Gastroesophageal sphincter (tissue), 4 donors: Measurements from ENCODE around the gene METRNL. TPM values are rescaled to one million over a fixed set of nuclear protein-coding genes. Genes with fewer than 3 reads are reported as not detected.
A peak's percentile ranks its signal among the peaks of the same experiment; 100 is the strongest.

Experiments
- ATAC-seq: fragments of 150-250 bp; one replicate; pipeline ENCODE4 v1.9.1; 2016; ENCODE audit warnings: mild to moderate bottlenecking, moderate library complexity
- H3K27ac ChIP-seq, 4 donors: fragments of 200-600 bp; sonication (generic) in 3 of 4; 1 replicate in 3 of 4; 2 replicates in 1 of 4; pipeline ENCODE4 v1.5.1; 2016 to 2019
- H3K27me3 ChIP-seq: fragments of 200-600 bp; sonication (generic); one replicate; pipeline ENCODE4 v1.5.1; 2019
- H3K36me3 ChIP-seq, 2 donors: fragments of 200-600 bp; sonication (generic); one replicate each; pipeline ENCODE4 v1.5.1; 2019; ENCODE audit warnings: control low read depth in 1 of 2
- H3K4me1 ChIP-seq, 3 donors: fragments of 200-600 bp; sonication (generic); 1 replicate in 2 of 3; 2 replicates in 1 of 3; pipeline ENCODE4 v1.5.1; 2016 to 2019; ENCODE audit warnings: control low read depth in 2 of 3
- H3K4me3 ChIP-seq, 2 donors: fragments of 200-600 bp; sonication (generic); one replicate each; pipeline ENCODE4 v1.5.1; 2019; ENCODE audit warnings: mild to moderate bottlenecking in 1 of 2, moderate library complexity in 1 of 2
- H3K9me3 ChIP-seq, 3 donors: fragments of 200-600 bp; sonication (generic); one replicate each; pipeline ENCODE4 v1.5.1; 2017 to 2019; ENCODE audit warnings: control low read depth in 2 of 3
- CTCF ChIP-seq, 4 experiments: fragments of 200-600 bp in 2 of 4; fragments of 450-650 bp in 2 of 4; sonication (generic) in 1 of 4; IDR thresholded peaks; one replicate each; pipeline ENCODE4 v1.5.1; 2017 to 2019; ENCODE audit warnings: antibody characterized with exemption in 4 of 4, mild to moderate bottlenecking in 2 of 4, moderate library complexity in 2 of 4
- EP300 ChIP-seq: sonication (generic); formaldehyde crosslinking; IDR thresholded peaks from one replicate; pipeline ENCODE4 v1.6.1; 2017; ENCODE audit warnings: antibody characterized with exemption, mild to moderate bottlenecking
- POLR2A ChIP-seq, 2 donors: fragments of 450-650 bp; IDR thresholded peaks; one replicate each; pipeline ENCODE4 v1.6.1; 2017; ENCODE audit warnings: antibody characterized with exemption in 2 of 2, mild to moderate bottlenecking in 2 of 2, moderate library complexity in 1 of 2
- POLR2AphosphoS5 ChIP-seq: sonication (generic); formaldehyde crosslinking; IDR thresholded peaks from one replicate; pipeline ENCODE4 v1.6.1; 2017; ENCODE audit warnings: antibody characterized with exemption
- WGBS, 2 donors: methylation state at CpG; one replicate each; pipeline ENCODE4 v1.1.5; 2018; ENCODE audit warnings: low coverage in 1 of 2; 5-methylcytosine and 5-hydroxymethylcytosine counted together
- total RNA-seq, 4 donors: library from RNA; depleted of rRNA; stranded (reverse); fragments of >200 nt; gene quantifications; one replicate each; pipeline ENCODE4 v1.1.0, GENCODE V29; 2016

METRNL gene
- total RNA-seq, 4 donors from 2014 or later = 41.1 to 82.6 (median 66.3) TPM

- Histone ChIP-seq H3K9me3 (no peaks in the 10 kb centered on the region), H3K36me3 (no peaks in the 10 kb centered on the region), H3K27me3 (peaks cover under 1% of the 10 kb centered on the region), H3K4me1 (peaks cover 0 to 5% (median 0%) of the 10 kb centered on the region in 3 donors), H3K27ac (peak overlapping the region in 1 of 4 donors; percentile 38), H3K4me3 (no peak overlapping the region)
- TF ChIP-seq POLR2AphosphoS5 (no peak), POLR2A (IDR thresholded peaks at IDR 0.05) (no peak), CTCF (IDR thresholded peaks at IDR 0.05) (no peak), EP300 (no peak)
- 91 to 97% methylated on average over 5 to 9 of the region's 10 CpGs for WGBS, 2 donors
- no peak for ATAC-seq
These were observed 64.4 kb downstream of the METRNL start for GRCh38 chr17:83143817-83144231.

Other genes starting within 250 kb of the METRNL start
- gene ZNF750, start 239.6 kb upstream of the METRNL start, total RNA-seq = 1 to 10 TPM in 2 of 4 donors, under 1 TPM in 1, not detected in 1; 0.46 to 1.6 (median 1.1) TPM